Stimulated activated CD4-positive, alpha-beta T cell treated with anti-CD3 and anti-CD28 coated beads, Interleukin-1b, Interleukin-23, amount 100 ng/mL, for 24 hours (primary cell): Measurements from ENCODE around the gene FLOT2.
A peak's percentile ranks its signal among the peaks of the same experiment; 100 is the strongest.

Experiments
- DNase-seq, 4 experiments: peaks; one replicate each; pipeline ENCODE4 v3.0.0-alpha.2; 2020; ENCODE audit warnings: low read depth in 4 of 4, low spot score in 1 of 4

Gene FLOT2

GRCh38 chr17:28875848-28876550, 21.5 kb downstream of the FLOT2 start:
- DNase-seq: no peak

GRCh38 chr17:28874750-28875149, 22.8 kb downstream of the FLOT2 start:
- DNase-seq: no peak

- no peak for DNase-seq
These were observed 23.7 kb downstream of the FLOT2 start for GRCh38 chr17:28873839-28874238.

- DNase-seq: no peak
These were observed 26.4 kb downstream of the FLOT2 start for GRCh38 chr17:28871056-28871579.

GRCh38 chr17:28867276-28867675, 30.3 kb downstream of the FLOT2 start:
- DNase-seq: no peak

GRCh38 chr17:28865946-28866752, 31.4 kb downstream of the FLOT2 start:
- no peak for DNase-seq

GRCh38 chr17:28864991-28865849, 32.3 kb downstream of the FLOT2 start:
- DNase-seq: no peak

- no peak for DNase-seq
These were observed 33.6 kb downstream of the FLOT2 start for GRCh38 chr17:28863953-28864352.

- no peak for DNase-seq
These were observed 35.0 kb downstream of the FLOT2 start for GRCh38 chr17:28862561-28862960.

GRCh38 chr17:28861393-28862203, 35.9 kb downstream of the FLOT2 start:
- no peak for DNase-seq

GRCh38 chr17:28860363-28860808, 37.1 kb downstream of the FLOT2 start:
- DNase-seq: no peak

GRCh38 chr17:28858801-28859355, 38.7 kb downstream of the FLOT2 start:
- DNase-seq: no peak

- DNase-seq: no peak
These were observed 39.4 kb downstream of the FLOT2 start for GRCh38 chr17:28857905-28858800.

- DNase-seq: no peak
These were observed 41.4 kb downstream of the FLOT2 start for GRCh38 chr17:28856028-28856574.

GRCh38 chr17:28855336-28855679, 42.2 kb downstream of the FLOT2 start:
- no peak for DNase-seq

- DNase-seq: peak; percentile 60 to 81 (median 76)
These were observed 42.8 kb downstream of the FLOT2 start, which contains the start of gene ERAL1 for GRCh38 chr17:28854457-28855335. Gene ERAL1, plus strand, starts transcription at chr17:28855016. Its CDS starts 19 bp downstream, at chr17:28855035.

GRCh38 chr17:28853295-28853694, 44.2 kb downstream of the FLOT2 start:
- no peak for DNase-seq

- DNase-seq: no peak
These were observed 48.3 kb downstream of the FLOT2 start for GRCh38 chr17:28849281-28849680.
